Measurements from ENCODE around the gene ZNF586.

The ZNF586 gene

GRCh38 chr19:57757941-57758340 lies 11.5 kb upstream of the ZNF586 start:
- Mint-ChIP-seq H3K4me1 (no peaks in the 10 kb centered on the region), H3K4me3 (no peak overlapping the region), H3K27me3 (ENCODE audit: low read depth) (no peaks in the 10 kb centered on the region), H3K27ac (no peak overlapping the region), H3K9me3 (peaks cover 68% of the 10 kb centered on the region), H3K36me3 (ENCODE audit: low read depth) (peaks cover 100% of the 10 kb centered on the region)
- no peak for TF ChIP-seq CTCF (IDR thresholded peaks at IDR 0.05; ENCODE audit: unreplicated experiment in 3 of 3)

- no peak for TF ChIP-seq CTCF (IDR thresholded peaks at IDR 0.05; ENCODE audit: unreplicated experiment in 3 of 3)
- no peak overlapping the region for H3K4me3 Mint-ChIP-seq
Measured at GRCh38 chr19:57759096-57759495, 10.4 kb upstream of the ZNF586 start.

GRCh38 chr19:57771417-57771816 lies 1.9 kb downstream of the ZNF586 start:
- H3K27me3 Mint-ChIP-seq (ENCODE audit: low read depth): no peaks in the 10 kb centered on the region
- H3K9me3 Mint-ChIP-seq: peaks cover 58% of the 10 kb centered on the region
- peaks cover 6% of the 10 kb centered on the region for H3K4me1 Mint-ChIP-seq
- H3K36me3 Mint-ChIP-seq (ENCODE audit: low read depth): peaks cover 88% of the 10 kb centered on the region
- H3K27ac Mint-ChIP-seq: no peak overlapping the region
- no peak for TF ChIP-seq CTCF (IDR thresholded peaks at IDR 0.05; ENCODE audit: unreplicated experiment in 3 of 3)
- H3K4me3 Mint-ChIP-seq: peak overlapping the region; percentile 38 to 65 (median 61)

More at GRCh38 chr19:57759096-57759495, 10.4 kb upstream of the ZNF586 start:
- Mint-ChIP-seq H3K9me3 (peaks cover 63% of the 10 kb centered on the region), H3K27me3 (ENCODE audit: low read depth) (no peaks in the 10 kb centered on the region), H3K36me3 (ENCODE audit: low read depth) (peaks cover 100% of the 10 kb centered on the region), H3K4me1 (no peaks in the 10 kb centered on the region), H3K27ac (no peak overlapping the region)

GRCh38 chr19:57773488-57773887 lies 4.0 kb downstream of the ZNF586 start:
- TF ChIP-seq CTCF (IDR thresholded peaks at IDR 0.05; ENCODE audit: unreplicated experiment in 3 of 3): no peak
- Mint-ChIP-seq H3K9me3 (peaks cover 64% of the 10 kb centered on the region), H3K27me3 (ENCODE audit: low read depth) (no peaks in the 10 kb centered on the region), H3K27ac (no peak overlapping the region), H3K4me3 (no peak overlapping the region), H3K36me3 (ENCODE audit: low read depth) (peaks cover 96% of the 10 kb centered on the region), H3K4me1 (peaks cover 6% of the 10 kb centered on the region)

GRCh38 chr19:57776764-57777296 lies 7.4 kb downstream of the ZNF586 start:
- peaks cover 96% of the 10 kb centered on the region for H3K36me3 Mint-ChIP-seq (ENCODE audit: low read depth)
- no peaks in the 10 kb centered on the region for H3K4me1 Mint-ChIP-seq
- no peaks in the 10 kb centered on the region for H3K27me3 Mint-ChIP-seq (ENCODE audit: low read depth)
- peaks cover 76% of the 10 kb centered on the region for H3K9me3 Mint-ChIP-seq
- H3K27ac Mint-ChIP-seq: no peak overlapping the region
- no peak overlapping the region for H3K4me3 Mint-ChIP-seq
- TF ChIP-seq CTCF (IDR thresholded peaks at IDR 0.05; ENCODE audit: unreplicated experiment in 3 of 3): no peak

- Mint-ChIP-seq H3K4me1 (no peaks in the 10 kb centered on the region), H3K36me3 (ENCODE audit: low read depth) (peaks cover 94% of the 10 kb centered on the region), H3K27me3 (ENCODE audit: low read depth) (no peaks in the 10 kb centered on the region), H3K9me3 (peaks cover 68% of the 10 kb centered on the region), H3K4me3 (no peak overlapping the region), H3K27ac (no peak overlapping the region)
- no peak for TF ChIP-seq CTCF (IDR thresholded peaks at IDR 0.05; ENCODE audit: unreplicated experiment in 3 of 3)
Measured at GRCh38 chr19:57778336-57778735, 8.9 kb downstream of the ZNF586 start.

Data from nephron (organoid).